GM19452 (cell line): ENCODE data around the gene BMERB1.
"Not testable (repeated sequence)": the region's sequence is repeated elsewhere in the genome, so short reads cannot be mapped to it uniquely, and the experiment has no call there.

Experiments
- ATAC-seq: cut with Tn5 transposase; IDR thresholded peaks from one replicate; pipeline ENCODE4 v1.9.1; 2021; ENCODE audit not compliant: unreplicated experiment

BMERB1 gene

DNA sequence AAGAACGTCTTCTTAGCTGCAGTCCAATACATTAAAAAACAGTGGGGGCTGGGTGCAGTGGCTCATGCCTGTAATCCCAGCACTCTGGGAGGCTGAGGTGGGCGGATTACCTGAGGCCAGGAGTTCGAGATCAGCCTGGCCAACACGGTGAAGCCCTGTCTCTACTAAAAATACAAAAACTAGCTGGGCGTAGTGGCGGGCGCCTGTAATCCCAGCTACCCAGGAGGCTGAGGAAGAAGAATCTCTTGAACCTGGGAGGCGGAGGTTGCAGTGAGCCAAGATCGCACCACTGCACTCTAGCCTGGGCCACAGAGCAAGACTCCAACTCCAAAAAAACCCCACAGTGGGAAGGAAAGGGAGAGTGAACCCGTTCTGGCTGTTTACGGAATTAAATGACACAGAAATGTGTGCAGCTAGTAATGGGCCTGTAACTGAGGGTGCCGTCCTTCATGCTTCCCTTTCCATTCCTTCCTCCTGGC lies 172.9 kb downstream of the BMERB1 start:
- not testable (repeated sequence) for ATAC-seq

DNA sequence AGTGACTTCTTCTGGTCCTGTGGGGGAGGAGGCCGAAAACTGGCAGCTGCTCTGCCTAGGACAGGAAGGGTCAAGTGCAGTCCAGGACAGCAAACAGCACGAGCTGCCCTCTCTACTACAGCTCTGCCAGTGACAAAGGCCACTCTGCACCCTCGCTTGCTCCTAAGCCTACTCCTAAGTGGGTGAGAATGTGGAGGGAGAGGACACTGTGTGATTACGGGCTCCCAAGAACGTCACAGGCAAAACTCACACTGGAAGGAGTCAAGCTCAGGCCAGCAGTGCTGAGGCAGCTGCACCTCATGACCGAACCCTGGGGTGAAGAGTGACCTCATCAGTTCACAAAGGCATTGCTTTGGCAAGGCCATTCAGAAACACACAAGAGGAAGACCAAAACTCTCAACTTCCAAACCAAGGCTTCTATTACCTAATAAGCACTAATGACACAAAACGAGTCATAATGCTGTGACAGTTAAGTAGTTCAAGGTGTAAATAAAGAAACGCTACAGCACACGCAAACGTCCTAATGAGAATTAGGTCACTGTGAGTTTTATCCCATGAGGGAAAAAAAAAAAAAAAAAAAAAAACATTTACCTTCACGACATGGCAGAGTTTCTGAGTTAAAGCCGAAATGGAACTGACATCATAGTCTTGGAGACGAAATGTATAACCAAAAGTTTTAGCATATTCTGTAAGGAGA lies 173.5 kb downstream of the BMERB1 start:
- ATAC-seq, result no peak

DNA sequence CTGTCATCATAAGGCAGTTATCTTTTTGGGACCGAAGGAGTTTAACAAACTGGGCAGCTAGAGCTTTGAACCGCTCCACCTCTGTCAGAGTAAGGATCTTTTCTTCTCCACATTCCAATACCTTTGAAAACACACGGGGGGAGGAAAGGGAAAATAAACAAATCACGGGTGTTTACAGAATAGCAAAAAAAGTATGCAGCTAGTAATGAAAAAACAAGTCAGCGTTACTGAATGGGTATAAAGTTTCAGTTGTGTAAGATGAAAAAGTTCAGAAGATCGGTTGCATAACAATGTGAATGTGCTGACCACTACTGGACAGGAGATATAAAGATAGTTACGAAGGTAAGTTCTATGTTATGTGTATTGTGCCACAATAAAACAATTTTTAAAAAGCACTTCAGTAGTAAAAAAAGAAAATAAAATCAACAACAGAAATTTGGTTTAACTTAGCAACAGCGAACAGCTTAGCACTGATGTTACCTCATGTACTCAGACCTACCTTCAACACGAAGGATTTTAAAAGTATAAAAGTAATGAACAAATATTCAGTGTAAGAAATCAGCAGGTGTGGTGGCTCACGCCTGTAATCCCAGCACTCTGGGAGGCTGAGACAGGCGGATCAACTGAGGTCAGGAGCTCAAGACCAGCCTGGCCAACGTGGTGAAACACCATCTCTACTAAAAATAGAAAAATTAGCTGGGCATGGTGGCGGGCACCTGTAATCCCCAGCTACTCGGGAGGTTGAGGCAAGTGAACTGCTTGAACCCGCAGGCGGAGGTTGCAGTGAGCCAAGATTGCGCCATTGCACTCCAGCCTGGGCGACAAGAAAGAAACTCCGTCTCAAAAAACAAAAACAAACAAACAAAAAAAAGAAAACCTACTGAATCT lies 174.3 kb downstream of the BMERB1 start:
- no peak for ATAC-seq

DNA sequence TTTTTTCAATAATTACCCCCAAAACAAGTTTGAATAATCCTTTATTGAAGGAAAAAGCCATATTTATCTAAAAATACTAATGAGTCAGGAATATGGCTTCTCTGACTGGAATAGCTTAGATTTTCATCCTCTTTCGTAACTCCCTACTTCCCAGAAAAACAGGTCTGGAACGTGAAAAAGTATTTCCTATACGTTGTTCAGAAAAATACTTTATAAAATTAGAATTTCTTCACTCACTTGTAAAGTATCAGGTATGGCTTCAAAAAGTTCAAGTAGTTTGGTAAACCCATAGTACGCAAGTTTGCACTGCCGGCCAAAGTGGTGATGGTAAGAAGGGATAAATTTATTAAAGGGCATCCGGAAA lies 174.9 kb downstream of the BMERB1 start:
- no peak for ATAC-seq

DNA sequence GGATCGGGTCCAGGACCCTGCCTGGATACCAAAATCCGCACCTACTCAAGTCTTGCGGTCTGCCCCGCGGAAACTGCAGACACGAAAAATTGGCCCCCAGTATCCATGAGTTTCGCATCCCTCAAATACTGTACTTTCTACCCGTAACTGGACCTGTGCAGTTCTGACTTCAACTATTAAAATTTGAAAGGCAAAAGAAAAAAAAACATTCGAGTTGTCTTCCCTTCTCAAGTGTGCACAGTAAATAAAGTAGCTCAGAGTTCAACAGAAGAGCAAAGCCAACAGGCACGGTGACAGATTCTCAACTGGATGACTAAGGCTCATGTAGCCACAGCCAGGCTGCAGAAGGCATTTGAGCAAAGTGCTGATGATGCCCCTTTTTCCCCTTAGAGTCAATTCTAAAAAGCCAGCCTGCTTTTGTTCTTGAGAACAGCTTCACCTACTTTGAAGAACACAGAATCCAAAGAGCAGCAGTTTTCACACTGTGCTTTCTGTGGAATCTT lies 176.0 kb downstream of the BMERB1 start:
- no peak for ATAC-seq

DNA sequence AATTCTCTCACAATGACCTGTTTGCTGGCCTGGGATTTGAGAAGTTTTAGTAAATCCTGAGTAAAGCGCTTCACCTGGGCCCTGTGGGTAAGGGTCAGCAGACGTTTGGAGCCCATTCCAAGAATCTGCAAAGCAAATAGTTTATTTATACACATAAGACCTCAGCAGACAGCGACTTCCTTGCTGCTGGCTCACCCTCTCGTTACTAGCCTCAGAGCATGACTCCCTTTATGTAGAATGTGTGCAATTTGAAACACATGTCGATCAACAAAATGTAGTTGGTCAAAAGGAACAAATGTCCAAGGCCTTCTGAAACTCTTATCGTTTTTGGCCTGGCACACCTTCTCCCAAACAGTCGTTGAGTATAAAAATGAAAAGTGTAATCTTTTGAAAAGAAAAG lies 177.2 kb downstream of the BMERB1 start:
- ATAC-seq, result no peak

DNA sequence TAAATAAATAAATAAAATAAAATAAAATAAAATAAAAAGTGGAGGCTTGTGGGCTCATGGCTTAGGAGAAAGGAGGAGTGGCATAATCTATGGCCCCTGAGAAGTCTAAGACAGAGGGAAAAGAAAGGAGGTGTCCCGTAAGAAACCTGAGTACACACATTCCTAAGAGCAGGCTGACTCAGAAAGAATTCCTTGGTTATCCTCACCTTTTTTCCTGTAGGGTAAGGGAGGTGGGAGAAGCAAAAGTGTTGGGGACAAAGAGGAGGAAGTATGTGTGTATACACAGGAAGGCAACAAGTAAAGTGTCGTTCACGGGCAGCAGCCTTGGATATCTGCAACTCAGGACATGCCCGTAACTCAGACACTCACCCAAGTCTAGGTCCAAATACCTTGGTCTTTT lies 179.3 kb downstream of the BMERB1 start:
- no peak for ATAC-seq

DNA sequence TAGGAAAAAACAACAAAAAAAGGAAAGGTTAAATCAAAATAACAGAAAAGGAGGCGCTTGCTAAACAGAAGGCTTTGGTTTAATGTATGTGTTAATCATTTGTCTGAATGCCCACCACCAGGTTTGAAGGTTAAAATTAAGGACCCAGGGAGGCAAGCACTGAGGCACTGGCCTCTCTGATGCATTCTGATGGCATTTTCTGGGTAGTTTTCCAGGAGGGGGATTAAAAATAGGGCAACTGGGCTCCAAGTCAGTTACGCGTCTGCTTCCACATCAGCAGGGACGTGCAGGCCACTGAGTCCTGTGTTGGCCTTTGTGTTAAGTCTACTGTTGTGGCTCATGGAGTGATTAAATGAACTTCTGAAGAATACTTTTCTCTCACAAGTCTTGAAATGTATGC lies 181.6 kb downstream of the BMERB1 start:
- no peak for ATAC-seq

DNA sequence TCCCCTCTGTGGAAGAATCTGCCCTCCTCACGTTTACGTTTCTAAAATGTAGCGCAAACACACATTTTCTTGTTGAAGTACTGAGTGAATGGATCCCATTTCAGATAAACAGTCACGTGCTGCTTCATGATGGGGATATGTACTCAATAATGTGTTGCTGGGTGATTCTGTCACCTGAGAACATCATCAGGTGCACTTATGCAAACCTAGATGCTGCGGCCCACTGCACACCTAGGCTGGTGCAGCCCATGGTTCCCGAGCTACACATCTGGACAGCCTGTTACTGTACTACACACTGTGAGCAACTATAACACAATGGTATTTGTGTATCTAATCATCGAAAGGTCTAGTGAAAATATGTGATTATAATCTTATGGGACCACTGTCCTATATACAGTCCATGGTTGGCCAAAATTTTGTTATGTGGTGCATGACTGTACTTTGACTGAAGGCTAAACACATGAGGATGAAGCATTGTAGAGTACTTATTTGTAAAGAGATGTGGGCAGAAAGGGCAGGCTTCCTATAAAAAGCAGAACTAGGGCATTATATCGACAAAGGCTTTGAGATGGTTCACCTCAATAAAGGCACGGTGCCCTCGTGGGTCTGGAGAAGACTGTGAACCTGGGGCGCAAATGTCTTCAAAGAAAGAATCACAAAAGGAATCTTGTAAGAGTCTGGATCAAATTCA lies 182.2 kb downstream of the BMERB1 start:
- ATAC-seq, result no peak

DNA sequence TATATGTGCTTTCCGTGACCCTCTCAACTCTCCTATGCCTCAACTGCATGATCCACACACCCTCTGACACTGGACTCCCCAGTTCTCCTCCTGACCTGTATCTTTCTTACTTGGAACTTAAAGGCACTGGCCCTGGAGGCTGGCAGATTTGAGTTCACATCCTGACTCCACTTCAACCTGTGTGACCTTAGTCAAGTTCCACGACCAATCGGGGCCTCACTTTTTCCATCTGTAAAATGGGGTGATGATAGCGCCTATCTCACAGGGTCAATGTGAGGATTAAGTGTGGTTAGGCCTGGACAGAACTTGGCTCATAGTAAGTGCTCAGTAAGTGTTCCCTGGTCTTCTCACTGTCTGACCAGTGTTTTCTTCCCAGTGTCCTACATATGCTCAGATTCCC lies 183.5 kb downstream of the BMERB1 start:
- ATAC-seq, result no peak

DNA sequence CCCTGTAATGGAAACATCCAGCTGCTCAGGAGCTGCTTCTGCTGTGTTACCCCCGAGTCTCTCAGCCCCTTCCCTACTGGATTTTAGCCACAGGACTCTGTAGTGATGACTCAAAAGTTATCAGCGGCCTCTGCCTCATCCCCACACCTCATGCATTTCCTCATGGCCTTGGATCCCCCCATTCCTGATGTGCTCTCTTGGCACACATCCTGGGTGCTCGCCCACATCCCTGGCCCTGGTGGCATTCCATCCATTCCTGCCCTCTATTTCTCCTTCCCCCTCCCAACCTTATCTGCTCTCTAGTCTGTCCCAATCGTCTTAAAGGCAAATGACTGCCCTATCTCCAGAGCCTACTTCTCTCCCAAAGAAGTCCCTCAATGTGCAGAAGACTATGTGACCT lies 184.0 kb downstream of the BMERB1 start:
- ATAC-seq, result no peak

DNA sequence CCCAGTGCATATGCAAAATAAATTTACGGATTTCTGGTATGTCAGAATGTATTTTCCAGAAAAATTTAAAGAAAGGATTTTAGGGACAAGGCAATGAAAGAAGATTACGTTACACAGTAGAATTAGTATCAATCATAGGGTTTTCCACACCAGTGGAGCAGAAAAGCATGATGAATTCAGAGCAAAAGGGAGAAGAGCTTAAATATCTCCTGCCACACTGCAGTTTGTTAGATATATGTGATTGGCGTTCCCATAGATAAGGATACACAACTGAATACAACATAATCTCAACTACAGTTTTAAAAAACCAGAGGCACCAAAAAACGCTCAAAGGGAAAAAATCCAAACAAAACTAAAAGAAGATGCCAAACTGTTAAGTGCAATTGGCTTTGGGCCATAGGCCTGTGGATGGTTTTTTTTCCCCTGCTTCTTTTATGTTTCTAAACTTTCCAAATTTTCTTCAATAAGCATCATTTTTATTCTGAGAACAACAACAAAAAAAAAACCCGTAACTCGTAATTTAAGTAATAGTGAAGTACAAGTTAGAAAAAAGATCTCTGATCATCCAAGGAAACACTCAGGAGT lies 186.3 kb downstream of the BMERB1 start:
- no peak for ATAC-seq

DNA sequence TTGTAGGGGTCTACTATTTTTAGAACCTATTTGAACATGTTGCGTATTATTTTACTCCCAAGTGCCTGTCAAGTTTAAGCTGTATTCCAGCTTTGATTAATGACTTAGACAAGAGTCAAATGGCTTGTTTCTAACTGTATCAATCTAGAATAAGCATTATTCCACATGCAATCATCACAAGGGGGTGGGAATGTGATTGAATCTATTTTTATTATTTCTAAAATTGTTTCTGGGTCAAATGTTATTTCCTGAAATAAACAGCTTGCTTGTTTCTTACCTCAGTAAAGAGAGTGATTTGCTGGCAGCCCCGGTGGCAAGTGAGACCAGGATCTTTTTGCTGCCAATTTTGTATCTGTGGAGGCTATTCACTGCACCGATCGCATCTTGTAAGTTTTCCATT lies 187.1 kb downstream of the BMERB1 start:
- ATAC-seq, result no peak

DNA sequence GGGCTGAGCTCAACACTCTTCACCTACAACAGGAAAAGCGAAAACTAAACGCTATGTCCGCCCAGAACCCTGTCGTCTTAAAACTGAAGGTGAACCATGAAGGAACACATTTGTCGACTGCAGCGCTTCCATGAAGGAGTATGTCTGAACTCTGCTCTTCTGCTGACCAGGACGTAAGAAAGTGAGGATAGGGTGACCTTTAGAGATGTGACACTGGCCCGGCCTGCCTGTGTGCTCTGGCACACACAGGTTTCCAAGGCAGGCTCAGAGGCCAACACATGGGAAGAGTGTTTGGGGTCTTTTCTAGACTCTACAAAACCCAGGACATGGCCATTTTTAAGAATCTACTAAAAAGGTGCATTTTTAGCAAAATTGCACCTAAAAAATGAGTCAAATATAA lies 187.5 kb downstream of the BMERB1 start:
- ATAC-seq, result no peak

DNA sequence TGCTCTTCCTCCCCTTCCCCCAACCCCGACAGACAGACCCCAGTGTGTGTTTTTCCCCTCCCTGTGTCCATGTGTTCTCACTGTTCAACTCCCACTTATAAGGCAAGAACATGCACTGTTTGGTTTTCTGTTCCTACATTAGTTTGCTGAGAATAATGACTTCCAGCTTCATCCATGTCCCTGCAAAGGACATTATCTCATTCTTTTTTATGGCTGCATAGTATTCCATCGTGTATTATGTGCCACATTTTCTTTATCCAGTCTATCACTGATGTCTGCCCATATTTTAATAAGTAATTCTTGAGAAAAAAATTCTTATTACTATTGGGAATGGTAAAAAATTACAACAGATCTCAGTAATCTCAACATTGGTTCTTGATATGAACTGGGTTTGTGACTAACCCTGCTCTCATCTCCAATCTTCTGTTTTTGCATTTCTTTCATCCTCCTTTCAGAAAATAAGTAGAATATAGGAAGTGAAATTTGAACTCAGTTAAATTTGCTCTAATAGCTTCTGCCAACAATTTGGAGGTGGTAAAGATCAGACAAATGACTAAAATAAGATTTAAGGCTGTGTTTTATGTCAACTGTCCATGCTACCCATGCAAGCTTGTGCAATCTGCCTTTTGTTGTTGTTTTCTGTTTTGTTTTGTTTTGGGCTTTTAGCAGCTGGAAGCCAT lies 197.5 kb downstream of the BMERB1 start:
- no peak for ATAC-seq

DNA sequence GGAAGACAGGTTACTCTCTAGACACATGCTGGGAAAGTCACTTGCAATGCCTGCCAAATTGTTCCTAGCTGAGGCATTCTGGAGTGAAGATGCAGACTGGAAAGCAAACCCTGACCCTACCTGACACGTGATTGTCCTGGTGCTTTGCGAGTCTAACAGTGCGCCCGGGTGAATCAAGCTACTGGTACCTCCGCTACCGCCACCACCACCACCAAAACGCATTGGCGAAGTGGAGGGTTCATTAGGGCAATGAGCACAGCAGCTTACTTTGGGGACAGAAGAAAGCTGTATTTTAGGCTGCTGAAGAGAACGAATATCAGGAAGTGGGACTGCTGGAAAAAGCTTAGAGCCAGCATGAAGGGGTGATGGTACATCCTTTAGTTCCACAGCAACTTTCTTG lies 201.5 kb downstream of the BMERB1 start:
- ATAC-seq, result no peak

DNA sequence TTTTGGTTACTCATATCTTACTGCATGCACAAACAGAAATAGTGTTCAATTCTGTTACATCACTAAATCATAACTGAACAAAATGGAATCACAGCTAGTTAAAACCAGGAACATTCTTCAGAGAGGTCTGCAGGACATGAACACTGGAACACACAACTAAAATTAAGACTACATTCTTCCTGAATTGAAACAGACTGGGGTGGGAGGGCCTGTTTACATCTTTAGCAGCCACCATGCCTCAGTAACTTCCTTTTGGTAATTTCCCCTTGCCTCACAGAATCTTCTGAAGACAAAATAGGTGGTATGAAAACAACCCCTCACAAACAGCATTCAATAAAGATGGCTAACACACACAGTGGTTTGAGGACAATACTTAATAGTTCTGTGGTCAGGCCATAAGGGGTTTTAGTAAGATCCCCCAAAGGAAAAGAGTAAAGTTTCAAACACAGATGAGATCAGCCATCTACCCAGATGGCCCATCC lies 202.0 kb downstream of the BMERB1 start:
- ATAC-seq, result no peak
